HG02938 (cell line): Measurements from ENCODE around the gene KLHL6.
"Not testable (repeated sequence)": the region's sequence is repeated elsewhere in the genome, so short reads cannot be mapped to it uniquely, and the experiment has no call there.

Experiments
- ATAC-seq: cut with Tn5 transposase; IDR thresholded peaks from one replicate; pipeline ENCODE4 v1.9.1; 2021; ENCODE audit warnings: mild to moderate bottlenecking, moderate library complexity; ENCODE audit not compliant: unreplicated experiment

The KLHL6 gene

DNA sequence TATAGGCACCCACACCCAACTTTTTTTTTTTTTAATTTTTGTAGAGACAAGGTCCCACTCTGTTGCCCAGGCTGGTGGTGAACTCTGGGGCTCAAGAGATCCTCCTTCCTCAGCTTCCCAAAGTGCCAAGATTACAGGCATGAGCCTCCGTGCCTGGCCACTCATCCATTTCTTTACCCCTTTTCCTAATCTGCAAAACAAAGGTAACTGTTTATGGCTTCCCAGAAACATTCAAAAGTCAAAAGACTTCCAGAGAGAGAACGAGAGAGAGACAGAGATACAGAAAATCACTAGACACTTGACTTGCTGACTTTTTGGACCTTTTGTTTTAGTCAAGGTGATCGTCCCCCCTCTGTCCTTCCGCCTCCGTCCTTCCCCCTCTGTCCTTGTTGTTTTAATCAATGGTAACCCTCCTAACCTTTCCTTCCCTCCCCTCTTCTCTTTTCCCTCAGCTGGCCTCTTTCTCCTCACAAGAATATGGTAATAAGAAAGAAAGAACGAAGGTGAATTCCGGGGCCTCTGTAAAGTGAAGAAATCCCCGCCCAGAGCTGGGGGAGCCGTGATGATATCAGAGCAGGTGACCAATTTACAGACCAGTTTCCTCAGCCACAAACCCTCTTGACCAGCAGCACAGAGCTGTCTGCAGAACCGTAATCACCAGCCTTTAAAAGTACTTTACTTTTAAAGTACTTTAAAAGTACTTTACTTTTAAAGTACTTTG is 21.9 kb downstream of the KLHL6 start:
- ATAC-seq, result peak; percentile 58

- no peak for ATAC-seq
Observed at GRCh38 chr3:183532620-183533411, 22.7 kb downstream of the KLHL6 start.

DNA sequence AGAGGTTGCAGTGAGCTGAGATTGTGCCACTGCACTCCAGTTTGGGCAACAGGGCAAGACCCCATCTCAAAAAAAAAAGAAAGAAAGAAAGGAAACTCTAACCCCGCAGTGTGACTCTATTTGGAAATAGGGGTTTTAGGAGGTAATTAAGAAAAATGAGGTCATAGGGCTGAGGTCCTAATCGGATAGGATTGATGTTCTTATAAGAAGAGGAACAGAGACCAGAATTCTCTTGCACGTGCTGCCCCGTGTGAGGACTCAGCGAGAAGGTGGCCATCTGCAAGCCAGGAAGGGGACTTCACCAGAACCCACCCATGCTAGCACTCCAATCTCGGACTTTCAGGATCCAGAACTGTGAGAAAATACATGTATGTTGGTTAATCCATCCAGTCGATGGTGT is 25.8 kb downstream of the KLHL6 start:
- no peak for ATAC-seq

- no peak for ATAC-seq
Observed at GRCh38 chr3:183529185-183529584, 26.3 kb downstream of the KLHL6 start.

DNA sequence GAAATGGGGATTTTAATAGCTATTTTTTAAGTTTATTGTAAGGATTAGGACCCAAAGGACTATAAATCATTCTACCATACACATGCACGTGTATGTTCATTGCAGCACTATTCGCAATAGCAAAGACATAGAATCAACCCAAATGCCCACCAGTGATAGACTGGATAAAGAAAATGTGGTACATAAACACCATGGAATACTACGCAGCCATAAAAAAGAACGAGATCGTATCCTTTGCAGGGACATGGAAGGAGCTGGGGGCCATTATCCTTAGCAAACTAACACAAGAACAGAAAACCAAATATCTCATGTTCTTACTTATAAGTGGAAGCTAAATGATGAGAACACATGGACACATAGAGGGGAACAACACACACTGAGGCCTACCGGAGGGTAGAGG is 26.7 kb downstream of the KLHL6 start:
- not testable (repeated sequence) for ATAC-seq

DNA sequence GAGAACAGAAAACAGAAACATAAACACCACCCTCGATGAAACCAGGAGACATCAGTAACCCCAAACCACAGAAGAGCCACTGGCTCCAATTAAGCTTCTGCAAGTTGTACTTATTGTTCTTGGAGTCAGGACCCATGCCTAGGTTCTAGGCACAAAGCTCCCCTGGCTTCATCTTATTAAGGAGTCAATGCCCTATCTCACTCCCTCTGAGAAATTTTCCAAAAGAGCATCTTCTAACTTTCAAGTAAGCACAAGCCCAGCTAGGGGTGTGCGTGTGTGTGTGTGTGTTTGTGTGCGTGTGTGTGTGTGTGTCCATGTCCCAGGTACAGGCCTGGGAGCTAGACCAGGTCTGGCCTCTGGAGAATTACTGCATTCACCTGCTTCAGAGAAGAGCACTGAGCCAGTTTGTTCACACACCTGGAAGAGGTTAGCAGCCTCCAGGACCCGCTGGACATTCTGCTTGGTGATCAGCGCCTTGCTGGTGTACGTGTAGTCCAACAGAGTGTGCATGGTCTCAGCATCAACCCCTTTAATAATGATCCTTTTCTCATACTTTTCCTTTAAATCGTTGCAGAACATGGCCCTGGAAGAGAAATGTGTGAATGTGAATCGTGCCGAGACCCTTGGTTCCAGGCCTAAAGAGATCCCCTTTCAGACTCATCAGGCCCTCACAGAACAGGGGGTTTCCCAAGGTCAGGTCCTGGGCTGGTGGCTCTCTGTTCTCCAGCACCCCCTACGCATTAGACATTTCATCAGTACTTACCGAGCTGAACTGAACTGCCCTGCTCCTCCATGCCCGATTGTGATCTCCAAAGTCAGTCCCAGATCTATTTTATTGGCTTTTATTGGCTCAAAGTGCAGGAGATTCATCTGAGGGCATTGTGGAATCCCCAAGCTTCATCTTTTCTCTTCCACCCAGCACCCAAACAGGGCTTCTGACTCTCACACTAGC is 27.8 kb downstream of the KLHL6 start:
- peak; percentile 87 for ATAC-seq

- peak; percentile 21 for ATAC-seq
Observed at GRCh38 chr3:183526838-183527427, 28.6 kb downstream of the KLHL6 start.

DNA sequence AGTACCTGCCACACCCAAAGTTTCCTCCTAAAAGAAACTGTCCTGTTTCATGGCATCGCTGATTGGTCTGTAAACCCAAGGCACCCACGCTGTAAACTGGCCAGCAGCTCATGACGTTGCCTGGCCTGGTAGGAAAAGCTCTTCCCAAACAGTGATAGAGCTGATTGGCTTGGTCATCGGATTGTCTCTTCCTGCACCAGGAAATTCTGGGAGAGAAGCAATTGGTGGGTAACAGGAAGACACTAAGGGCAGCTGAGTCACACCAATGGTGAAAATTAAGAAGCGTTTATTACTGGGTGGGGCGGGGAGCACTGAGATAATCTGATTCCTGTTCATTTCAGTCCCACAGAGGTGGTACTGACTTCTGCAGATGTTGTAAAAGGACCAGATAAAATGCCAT is 31.0 kb downstream of the KLHL6 start:
- ATAC-seq, result no peak

DNA sequence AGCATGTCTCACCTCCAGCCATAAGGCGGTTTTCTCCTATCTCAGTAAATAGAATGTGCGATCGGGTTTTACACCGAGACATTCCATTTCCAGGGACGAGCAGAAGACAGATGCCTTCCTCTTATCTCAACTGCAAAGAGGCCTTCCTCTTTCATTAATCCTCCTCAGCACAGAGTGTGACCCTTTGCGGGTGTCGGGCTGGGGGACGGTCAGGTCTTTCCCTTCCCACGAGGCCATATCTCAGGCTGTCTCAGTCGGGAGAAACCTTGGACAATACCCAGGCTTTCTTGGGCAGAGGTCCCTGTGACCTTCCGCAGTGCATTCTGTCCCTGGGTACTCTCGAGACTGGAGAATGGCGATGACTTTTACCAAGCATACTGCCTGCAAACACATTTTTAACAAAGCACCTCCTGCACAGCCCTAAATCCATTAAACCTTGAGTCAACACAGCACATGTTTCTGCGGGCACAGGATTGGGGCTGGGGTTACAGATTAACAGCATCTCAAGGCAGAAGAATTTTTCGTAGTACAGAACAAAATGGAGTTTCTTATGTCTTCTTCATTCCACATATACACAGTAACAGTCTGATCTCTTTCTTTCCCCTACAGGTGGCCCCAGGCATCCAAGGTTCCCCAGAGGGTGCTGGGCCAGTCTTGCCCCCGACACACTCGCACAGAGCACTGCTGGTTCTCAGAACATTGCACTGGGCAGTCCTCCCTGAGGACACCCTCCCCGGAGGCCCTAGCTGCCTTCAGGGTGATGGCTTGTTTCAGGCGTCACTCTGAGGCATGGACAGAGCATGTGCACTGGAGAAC is 34.6 kb downstream of the KLHL6 start:
- ATAC-seq, result not testable (repeated sequence)

- ATAC-seq, result not testable (repeated sequence)
Observed at GRCh38 chr3:183520295-183520694, 35.2 kb downstream of the KLHL6 start.

DNA sequence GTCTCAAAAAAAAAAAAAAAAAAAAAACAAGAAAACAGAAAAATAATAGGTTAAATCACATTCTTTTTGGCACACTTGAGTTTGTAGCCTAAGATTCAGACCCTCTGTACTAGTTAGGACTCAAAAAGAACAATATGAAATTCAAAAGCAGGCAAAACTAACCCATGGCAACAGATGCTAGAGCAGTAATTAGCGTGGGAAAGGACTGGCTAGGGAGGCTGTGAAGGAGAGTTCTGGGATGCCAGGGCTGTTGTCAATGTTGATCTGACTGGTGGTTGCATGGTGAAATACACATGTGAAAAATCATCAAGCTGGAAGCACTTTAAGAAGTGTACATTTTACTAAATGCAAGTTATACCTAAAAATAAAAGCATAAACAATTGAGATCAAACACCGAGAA is 35.6 kb downstream of the KLHL6 start:
- ATAC-seq, result no peak

DNA sequence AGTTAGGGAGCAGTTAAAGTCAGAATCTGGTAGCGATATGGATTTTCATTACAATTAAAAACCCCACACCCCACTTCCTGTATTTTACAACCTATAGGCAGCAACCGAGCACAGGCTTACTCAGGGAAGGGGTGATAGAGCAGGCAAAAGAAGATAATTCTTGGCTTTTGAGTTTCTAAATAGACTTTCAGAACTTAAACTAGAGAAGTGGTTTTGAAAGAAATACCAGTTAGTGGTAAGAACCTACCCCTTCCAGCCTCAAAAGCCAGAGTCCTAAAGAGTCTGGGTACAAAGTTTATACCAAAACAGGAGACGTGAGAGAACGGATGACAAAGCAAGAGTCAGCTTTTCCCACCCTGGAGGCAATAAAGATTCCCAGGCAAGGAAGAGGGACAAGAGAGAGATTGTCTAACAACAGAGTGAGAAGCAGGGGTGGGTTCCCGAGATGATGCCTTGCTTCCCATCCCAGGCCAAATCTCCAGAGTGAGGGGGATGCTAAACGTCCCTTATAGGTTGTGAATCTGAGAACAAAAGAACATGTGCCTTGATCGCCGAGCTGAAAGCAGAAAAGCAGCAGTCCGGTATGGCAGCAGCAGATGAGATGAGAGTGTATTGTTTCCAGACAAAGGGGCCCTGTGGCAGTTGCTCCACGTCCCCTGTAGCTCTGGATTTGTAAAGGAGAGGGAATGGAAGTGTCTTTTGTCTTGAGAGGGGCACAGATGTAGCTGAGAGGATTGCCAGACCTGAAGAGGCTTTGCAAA is 36.8 kb downstream of the KLHL6 start:
- no peak for ATAC-seq

GRCh38 chr3:183517607-183518006 is 37.9 kb downstream of the KLHL6 start:
- ATAC-seq, result no peak

GRCh38 chr3:183515968-183516851 is 39.3 kb downstream of the KLHL6 start:
- ATAC-seq, result peak; percentile 50

- ATAC-seq, result no peak
Observed at GRCh38 chr3:183514021-183514420, 41.5 kb downstream of the KLHL6 start.

DNA sequence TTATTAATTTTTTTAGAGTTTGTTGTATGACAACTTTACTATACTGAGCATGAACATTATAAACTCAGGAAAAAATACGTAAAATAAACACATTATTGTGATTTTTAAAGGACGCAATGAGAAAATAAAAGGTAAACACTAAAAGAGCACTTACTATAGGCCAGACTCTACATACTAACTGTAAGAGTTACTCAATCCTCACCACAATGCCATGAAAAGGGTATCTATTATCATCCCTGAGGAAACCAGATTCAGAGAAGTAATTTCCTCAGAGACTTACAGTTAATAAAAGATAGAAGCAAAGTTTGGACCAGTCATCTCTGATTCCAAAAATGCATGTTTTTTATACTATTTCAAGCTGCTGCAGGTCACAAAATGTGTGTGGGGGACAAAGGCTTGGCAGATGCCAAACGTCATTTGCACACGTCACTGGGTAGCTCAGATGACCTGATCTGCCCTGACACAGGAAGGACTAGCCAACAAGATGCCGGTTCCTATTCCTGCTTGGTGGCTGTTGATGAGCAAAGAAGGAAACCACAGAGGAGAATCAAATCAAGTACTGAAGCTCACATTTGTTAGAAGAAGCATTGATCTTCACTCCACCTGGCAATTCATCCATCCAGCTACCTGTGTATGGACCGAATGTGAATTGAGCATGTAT is 42.3 kb downstream of the KLHL6 start:
- no peak for ATAC-seq

- not testable (repeated sequence) for ATAC-seq
Observed at GRCh38 chr3:183511286-183512131, 44.0 kb downstream of the KLHL6 start.
